ENCODE data around the gene LMBR1L.

- TF ChIP-seq SOX13 (IDR thresholded peaks at IDR 0.05) (no peak), SOX13 (CRISPR knock-in tag; conservative IDR thresholded peaks at IDR 0.05 in 1 of 2, IDR thresholded peaks at IDR 0.05 in 1 of 2) (no peak), MAX (IDR thresholded peaks at IDR 0.05) (no peak), HNF4A (CRISPR knock-in tag; IDR thresholded peaks at IDR 0.05) (no peak), POGK (CRISPR knock-in tag; conservative IDR thresholded peaks at IDR 0.05) (no peak), CTCF (CRISPR knock-in tag; IDR thresholded peaks at IDR 0.05) (peak; percentile 83), EZH2 (conservative IDR thresholded peaks at IDR 0.05; ENCODE audit: low read depth, low read length) (no peak), KLF9 (CRISPR knock-in tag; IDR thresholded peaks at IDR 0.05; ENCODE audit: low read depth) (no peak), POLR2A (IDR thresholded peaks at IDR 0.05; ENCODE audit: insufficient read depth in 1 of 2, low read depth in 2 of 2, low read length in 2 of 2) (no peak), CEBPB (IDR thresholded peaks at IDR 0.05; ENCODE audit: borderline replicate concordance, low read depth, low read length) (no peak)
Observed at GRCh38 chr12:49098035-49098451, 12.6 kb downstream of the LMBR1L start.
